Activated CD8-positive, alpha-beta memory T cell treated with anti-CD3 and anti-CD28 coated beads for 48 hours (primary cell): ENCODE results near the gene THOC6.
"Not testable (repeated sequence)": the region's sequence is repeated elsewhere in the genome, so short reads cannot be mapped to it uniquely, and the experiment has no call there.

Experiments used
- DNase-seq, 3 experiments: peaks; one replicate each; pipeline ENCODE4 v3.0.0-alpha.2; 2020; ENCODE audit warnings: low read depth in 2 of 3, low spot score in 2 of 3

THOC6 gene

GRCh38 chr16:3053330-3053710, 29.5 kb downstream of the THOC6 start:
- not testable (repeated sequence) for DNase-seq

GRCh38 chr16:3054965-3055733, 31.3 kb downstream of the THOC6 start:
- no peak for DNase-seq

- not testable (repeated sequence) for DNase-seq
Measured at GRCh38 chr16:3055734-3056115, 31.9 kb downstream of the THOC6 start.

- DNase-seq = no peak
Measured at GRCh38 chr16:3056336-3057180, 32.7 kb downstream of the THOC6 start.

- no peak for DNase-seq
Measured at GRCh38 chr16:3057181-3058138, 33.6 kb downstream of the THOC6 start.

GRCh38 chr16:3058139-3059030, 34.5 kb downstream of the THOC6 start:
- no peak for DNase-seq

- peak; percentile 70 to 88 (median 78) for DNase-seq
Measured at GRCh38 chr16:3059041-3059722, 35.3 kb downstream of the THOC6 start.

GRCh38 chr16:3059723-3060242, 35.9 kb downstream of the THOC6 start:
- no peak for DNase-seq

- no peak for DNase-seq
Measured at GRCh38 chr16:3060339-3061127, 36.7 kb downstream of the THOC6 start.

GRCh38 chr16:3062553-3062952, 38.7 kb downstream of the THOC6 start:
- DNase-seq = no peak

GRCh38 chr16:3063625-3064386, 40.0 kb downstream of the THOC6 start:
- DNase-seq = no peak

GRCh38 chr16:3065069-3065741, 41.4 kb downstream of the THOC6 start, which contains the start of gene IL32:
Gene IL32 (plus strand): TSS chr16:3065640. CDS start chr16:3065812, 172 bp downstream.
- DNase-seq = peak in 1 of 3 experiments; percentile 59

GRCh38 chr16:3065742-3066439, 42.1 kb downstream of the THOC6 start:
- DNase-seq = no peak

GRCh38 chr16:3066440-3066748, 42.6 kb downstream of the THOC6 start:
- no peak for DNase-seq

- DNase-seq = no peak
Measured at GRCh38 chr16:3068487-3068886, 44.7 kb downstream of the THOC6 start.

GRCh38 chr16:3069146-3069545, 45.3 kb downstream of the THOC6 start:
- DNase-seq = not testable (repeated sequence)
